ENCODE results near the gene NFKB1.
A peak's percentile ranks its signal among the peaks of the same experiment; 100 is the strongest.

Gene NFKB1

DNA sequence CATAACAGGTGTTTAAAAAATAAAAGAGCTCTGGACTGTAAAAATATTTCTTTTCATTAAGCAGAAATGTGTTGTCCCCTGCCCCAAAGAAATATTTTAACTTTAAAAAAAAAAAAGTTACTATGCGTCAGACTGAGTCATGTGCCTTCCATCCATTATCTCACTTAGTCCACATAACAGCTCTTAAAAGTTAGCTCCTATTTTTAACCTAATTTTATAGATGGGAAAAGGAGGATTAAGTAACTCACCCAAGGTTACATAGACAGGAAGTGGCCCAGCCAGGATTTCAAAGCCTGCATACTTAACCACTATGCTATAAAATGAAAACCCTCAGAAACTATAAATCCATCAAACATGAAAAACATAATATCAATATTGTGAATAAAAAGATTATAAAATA, 161.9 kb downstream of the NFKB1 start:
- TF ChIP-seq CTCF (IDR thresholded peaks at IDR 0.05; ENCODE audit: low read length, missing control alignments) = no peak
- H3K4me3 ChIP-seq (replicated peaks; ENCODE audit: low read depth, low read length) = no peak overlapping the region
- peak; percentile 67 for DNase-seq (ENCODE audit: low read depth)

DNA sequence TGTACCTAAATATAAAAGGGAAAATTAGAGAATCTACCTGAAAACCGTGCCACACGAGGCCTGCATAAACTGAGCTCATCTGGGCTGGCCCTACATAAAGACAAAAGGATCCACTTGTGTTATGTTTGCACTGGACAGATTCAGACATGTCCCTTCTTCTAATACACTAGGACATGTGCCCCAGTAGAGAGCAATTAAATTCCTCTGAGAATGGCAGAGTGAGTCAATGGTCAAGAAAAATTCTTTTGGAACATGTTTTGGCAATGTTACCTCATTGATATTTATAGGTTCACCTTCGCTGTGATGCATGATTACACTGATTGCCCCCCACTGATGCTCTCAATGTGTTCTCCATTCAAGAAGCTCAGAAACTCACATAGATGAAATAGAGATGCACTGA, 164.4 kb downstream of the NFKB1 start:
- TF ChIP-seq CTCF (IDR thresholded peaks at IDR 0.05; ENCODE audit: low read length, missing control alignments) = no peak
- DNase-seq (ENCODE audit: low read depth) = no peak
- H3K4me3 ChIP-seq (replicated peaks; ENCODE audit: low read depth, low read length) = no peak overlapping the region

Data from fibroblast of pulmonary artery (primary cell).